Caco-2 (cell line): ENCODE measurements around the gene CAMSAP1. TPM values are rescaled to one million over a fixed set of nuclear protein-coding genes. Genes with fewer than 3 reads are reported as not detected.
"Not testable (repeated sequence)": the region's sequence is repeated elsewhere in the genome, so short reads cannot be mapped to it uniquely, and the experiment has no call there.

Experiments
- BruUV-seq: library from RNA; stranded (reverse); fragments of 400-500 nt; replicated peaks from 2 replicates; lab custom pipeline; 2021; lab: Mats Ljungman, UMichigan
- CTCF ChIA-PET: fragments of 300-600 bp; sonication (Branson Sonifier 250); formaldehyde crosslinking; loops from one replicate; lab custom pipeline; 2022; ENCODE audit warnings: antibody characterized with exemption; lab: Charles Lee
- POLR2A ChIA-PET: fragments of 300-600 bp; sonication (Branson Sonifier 250); formaldehyde crosslinking; loops from one replicate; lab custom pipeline; 2022; ENCODE audit warnings: antibody characterized with exemption; lab: Charles Lee
- DNase-seq, 2 experiments: peaks; one replicate each; pipeline versions ENCODE4 v3.0.0 to v3.0.0-alpha.2; 2020 to 2022
- H3K27me3 ChIP-seq: replicated peaks from 2 replicates; pipeline ENCODE4 v1.6.0; 2011; ENCODE audit warnings: low read length; ENCODE audit not compliant: control insufficient read depth, insufficient read depth
- H3K36me3 ChIP-seq: 2 replicates; pipeline ENCODE4 v1.5.1; 2011; ENCODE audit warnings: low read length; ENCODE audit not compliant: control insufficient read depth, insufficient read depth
- H3K4me1 ChIP-seq: fragments of 250-450 bp; sonication (Bioruptor Pico); 2 replicates; pipeline ENCODE4 v1.5.1; 2020; ENCODE audit warnings: mild to moderate bottlenecking
- H3K4me3 ChIP-seq: 2 replicates; pipeline ENCODE4 v1.5.1; 2011; ENCODE audit warnings: low read depth, mild to moderate bottlenecking, control low read depth, low read length
- H3K9me3 ChIP-seq: fragments of 250-450 bp; sonication (Bioruptor Pico); 2 replicates; pipeline ENCODE4 v1.5.1; 2020; ENCODE audit warnings: mild to moderate bottlenecking, moderate library complexity
- H3K27ac Mint-ChIP-seq: one replicate; pipeline ENCODE4 v1.8.0; 2022; ENCODE audit warnings: mixed read lengths; ENCODE audit not compliant: unreplicated experiment
- H3K27me3 Mint-ChIP-seq: one replicate; pipeline ENCODE4 v1.8.0; 2022; ENCODE audit warnings: mixed read lengths; ENCODE audit not compliant: insufficient read depth, unreplicated experiment
- H3K36me3 Mint-ChIP-seq: one replicate; pipeline ENCODE4 v1.8.0; 2022; ENCODE audit warnings: mild to moderate bottlenecking, mixed read lengths; ENCODE audit not compliant: insufficient read depth, unreplicated experiment
- H3K4me1 Mint-ChIP-seq: one replicate; pipeline ENCODE4 v1.8.0; 2022; ENCODE audit warnings: low read depth, mixed read lengths; ENCODE audit not compliant: unreplicated experiment
- H3K4me3 Mint-ChIP-seq: one replicate; pipeline ENCODE4 v1.8.0; 2022; ENCODE audit warnings: mild to moderate bottlenecking, moderate library complexity, mixed read lengths; ENCODE audit not compliant: unreplicated experiment
- H3K9me3 Mint-ChIP-seq: one replicate; pipeline ENCODE4 v1.8.0; 2022; ENCODE audit warnings: mixed read lengths; ENCODE audit not compliant: unreplicated experiment
- intact Hi-C: fragments of 100-400 bp; cut with micrococcal nuclease; formaldehyde crosslinking; loops from one replicate; pipeline ENCODE4 v1.10.0; 2022; ENCODE audit not compliant: unreplicated experiment
- total RNA-seq: library from RNA; stranded (reverse); gene quantifications from 2 replicates; pipeline ENCODE4 v1.2.3, GENCODE V29; 2022
- TF ChIP-seq, protein P1 (sequence below), 2 experiments: fragments of 200-600 bp in 1 of 2; IDR thresholded peaks; 1 replicate in 1 of 2; 2 replicates in 1 of 2; pipeline versions ENCODE4 v1.5.1 to v1.8.0; 2011 to 2022; ENCODE audit warnings: antibody characterized with exemption in 1 of 2, control low read depth in 1 of 2, inconsistent platforms in 1 of 2, low read depth in 1 of 2, low read length in 1 of 2, mild to moderate bottlenecking in 1 of 2, moderate library complexity in 1 of 2; ENCODE audit not compliant: insufficient read depth in 1 of 2, severe bottlenecking in 1 of 2, unreplicated experiment in 1 of 2

The CAMSAP1 gene
- total RNA-seq, 1 experiment from 2014 or later = 31.3 TPM

GRCh38 chr9:135919318-135919890 lies 12.1 kb upstream of the CAMSAP1 start:
- TF ChIP-seq, protein P1, sequence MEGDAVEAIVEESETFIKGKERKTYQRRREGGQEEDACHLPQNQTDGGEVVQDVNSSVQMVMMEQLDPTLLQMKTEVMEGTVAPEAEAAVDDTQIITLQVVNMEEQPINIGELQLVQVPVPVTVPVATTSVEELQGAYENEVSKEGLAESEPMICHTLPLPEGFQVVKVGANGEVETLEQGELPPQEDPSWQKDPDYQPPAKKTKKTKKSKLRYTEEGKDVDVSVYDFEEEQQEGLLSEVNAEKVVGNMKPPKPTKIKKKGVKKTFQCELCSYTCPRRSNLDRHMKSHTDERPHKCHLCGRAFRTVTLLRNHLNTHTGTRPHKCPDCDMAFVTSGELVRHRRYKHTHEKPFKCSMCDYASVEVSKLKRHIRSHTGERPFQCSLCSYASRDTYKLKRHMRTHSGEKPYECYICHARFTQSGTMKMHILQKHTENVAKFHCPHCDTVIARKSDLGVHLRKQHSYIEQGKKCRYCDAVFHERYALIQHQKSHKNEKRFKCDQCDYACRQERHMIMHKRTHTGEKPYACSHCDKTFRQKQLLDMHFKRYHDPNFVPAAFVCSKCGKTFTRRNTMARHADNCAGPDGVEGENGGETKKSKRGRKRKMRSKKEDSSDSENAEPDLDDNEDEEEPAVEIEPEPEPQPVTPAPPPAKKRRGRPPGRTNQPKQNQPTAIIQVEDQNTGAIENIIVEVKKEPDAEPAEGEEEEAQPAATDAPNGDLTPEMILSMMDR (IDR thresholded peaks at IDR 0.05; ENCODE audit: insufficient read depth in 1 of 2, low read depth in 1 of 2, low read length in 1 of 2, severe bottlenecking in 1 of 2, unreplicated experiment in 1 of 2) = no peak
- H3K27ac Mint-ChIP-seq = no peak overlapping the region
- Histone ChIP-seq H3K9me3 (peaks cover 54% of the 10 kb centered on the region), H3K27me3 (no peaks in the 10 kb centered on the region), H3K36me3 (0 out of 2 replicates have a peak, but pooled peaks cover 1% of the 10 kb centered on the region), H3K4me1 (no peaks in the 10 kb centered on the region), H3K4me3 (no peak overlapping the region)
- peak in 1 of 2 experiments; percentile 36 for DNase-seq
- intact Hi-C loops = no loop called here
- ChIA-PET POLR2A (no interaction called here), CTCF (interaction anchor here (0.6 kb wide), 1 partner anchor 262 kb away, joined by 6 read pairs; no protein-coding TSS in a partner anchor)
- H3K36me3 Mint-ChIP-seq = peaks cover 57% of the 10 kb centered on the region
- BruUV-seq = no TSS peak
- peaks cover 30% of the 10 kb centered on the region for H3K9me3 Mint-ChIP-seq
- no peaks in the 10 kb centered on the region for H3K4me1 Mint-ChIP-seq
- no peaks in the 10 kb centered on the region for H3K27me3 Mint-ChIP-seq
- no peak overlapping the region for H3K4me3 Mint-ChIP-seq

GRCh38 chr9:135916227-135916626 lies 8.9 kb upstream of the CAMSAP1 start:
- H3K4me3 Mint-ChIP-seq, BruUV-seq, H3K4me1 Mint-ChIP-seq, DNase-seq, H3K4me1 ChIP-seq, H3K4me3 ChIP-seq, H3K36me3 ChIP-seq, H3K27me3 Mint-ChIP-seq, POLR2A ChIA-PET, CTCF ChIA-PET, intact Hi-C loops, H3K27me3 ChIP-seq: not testable (repeated sequence)
- peaks cover 63% of the 10 kb centered on the region for H3K9me3 ChIP-seq
- Mint-ChIP-seq H3K27ac (peak overlapping the region; percentile 32), H3K9me3 (peaks cover 44% of the 10 kb centered on the region), H3K36me3 (peaks cover 83% of the 10 kb centered on the region)

GRCh38 chr9:135914921-135915320 lies 7.6 kb upstream of the CAMSAP1 start:
- intact Hi-C loops = no loop called here
- Histone ChIP-seq H3K36me3 (peaks cover 1% of the 10 kb centered on the region; the same call in 1 of the 2 replicates), H3K4me3 (no peak overlapping the region), H3K4me1 (no peaks in the 10 kb centered on the region), H3K9me3 (peaks cover 61% of the 10 kb centered on the region), H3K27me3 (no peaks in the 10 kb centered on the region)
- ChIA-PET POLR2A (no interaction called here), CTCF (interaction anchor here (0.5 kb wide), 1 partner anchor 218 kb away, joined by 5 read pairs; no protein-coding TSS in a partner anchor)
- Mint-ChIP-seq H3K27ac (no peak overlapping the region), H3K9me3 (peaks cover 53% of the 10 kb centered on the region), H3K36me3 (peaks cover 94% of the 10 kb centered on the region), H3K4me3 (no peak overlapping the region), H3K27me3 (no peaks in the 10 kb centered on the region), H3K4me1 (no peaks in the 10 kb centered on the region)
- DNase-seq = peak in 1 of 2 experiments; percentile 21
- BruUV-seq = no TSS peak
- TF ChIP-seq, protein P1 (IDR thresholded peaks at IDR 0.05; ENCODE audit: insufficient read depth in 1 of 2, low read depth in 1 of 2, low read length in 1 of 2, severe bottlenecking in 1 of 2, unreplicated experiment in 1 of 2) = no peak

- H3K36me3 ChIP-seq, H3K4me3 Mint-ChIP-seq, BruUV-seq, H3K4me3 ChIP-seq, H3K27ac Mint-ChIP-seq, H3K27me3 Mint-ChIP-seq, H3K4me1 ChIP-seq, H3K27me3 ChIP-seq, H3K4me1 Mint-ChIP-seq, intact Hi-C loops, POLR2A ChIA-PET, CTCF ChIA-PET: not testable (repeated sequence)
- peaks cover 30% of the 10 kb centered on the region for H3K9me3 Mint-ChIP-seq
- H3K36me3 Mint-ChIP-seq = peaks cover 61% of the 10 kb centered on the region
- H3K9me3 ChIP-seq = peaks cover 26% of the 10 kb centered on the region
- DNase-seq = peak in 1 of 2 experiments; percentile 9
Observed at GRCh38 chr9:135911233-135911632, 3.9 kb upstream of the CAMSAP1 start.
